Measurements from ENCODE around the gene BBOX1. TPM values are rescaled to one million over a fixed set of nuclear protein-coding genes. Genes with fewer than 3 reads are reported as not detected.

BBOX1 gene
- polyA plus RNA-seq, 1 experiment, result 0.07 TPM

GRCh38 chr11:27095887-27096286 is 55.3 kb downstream of the BBOX1 start:
- POLR2A ChIA-PET, result interaction anchor here (0.6 kb wide), 1 partner anchor 11 kb away, joined by 4 read pairs; no protein-coding TSS in a partner anchor

DNA sequence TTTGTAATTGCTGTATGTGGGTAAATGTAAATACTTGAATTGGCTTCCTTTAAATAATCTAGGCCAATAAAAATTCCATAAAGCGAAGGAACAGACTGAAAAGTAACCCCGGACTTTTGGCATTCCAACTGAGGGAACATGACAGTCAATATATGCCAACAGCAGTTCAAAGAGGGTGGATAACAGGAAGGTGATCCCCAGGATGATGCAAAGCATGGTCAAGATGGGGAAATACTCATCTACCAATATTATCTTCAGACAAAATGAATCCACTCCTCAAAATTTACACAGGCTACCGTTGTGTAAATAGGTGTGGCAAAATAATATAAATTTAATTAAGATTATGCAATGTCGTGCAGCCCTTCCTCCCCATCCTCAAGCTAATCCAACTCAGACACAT is 56.9 kb downstream of the BBOX1 start:
- CTCF ChIA-PET, result interaction anchor here (1.0 kb wide), 1 partner anchor 27 kb away, joined by 3 read pairs; no protein-coding TSS in a partner anchor
- POLR2A ChIA-PET, result no interaction called here
- no peaks in the 10 kb centered on the region for H3K9me3 ChIP-seq (ENCODE audit: control insufficient read depth, insufficient read depth, low read length)
- no peak overlapping the region for H3K4me3 ChIP-seq (ENCODE audit: low read depth, low read length)
- DNase-seq (ENCODE audit: low read depth, low spot score), result no peak
- no peak overlapping the region for H3K27ac ChIP-seq (ENCODE audit: low read depth, low read length)
- TF ChIP-seq, protein P1, sequence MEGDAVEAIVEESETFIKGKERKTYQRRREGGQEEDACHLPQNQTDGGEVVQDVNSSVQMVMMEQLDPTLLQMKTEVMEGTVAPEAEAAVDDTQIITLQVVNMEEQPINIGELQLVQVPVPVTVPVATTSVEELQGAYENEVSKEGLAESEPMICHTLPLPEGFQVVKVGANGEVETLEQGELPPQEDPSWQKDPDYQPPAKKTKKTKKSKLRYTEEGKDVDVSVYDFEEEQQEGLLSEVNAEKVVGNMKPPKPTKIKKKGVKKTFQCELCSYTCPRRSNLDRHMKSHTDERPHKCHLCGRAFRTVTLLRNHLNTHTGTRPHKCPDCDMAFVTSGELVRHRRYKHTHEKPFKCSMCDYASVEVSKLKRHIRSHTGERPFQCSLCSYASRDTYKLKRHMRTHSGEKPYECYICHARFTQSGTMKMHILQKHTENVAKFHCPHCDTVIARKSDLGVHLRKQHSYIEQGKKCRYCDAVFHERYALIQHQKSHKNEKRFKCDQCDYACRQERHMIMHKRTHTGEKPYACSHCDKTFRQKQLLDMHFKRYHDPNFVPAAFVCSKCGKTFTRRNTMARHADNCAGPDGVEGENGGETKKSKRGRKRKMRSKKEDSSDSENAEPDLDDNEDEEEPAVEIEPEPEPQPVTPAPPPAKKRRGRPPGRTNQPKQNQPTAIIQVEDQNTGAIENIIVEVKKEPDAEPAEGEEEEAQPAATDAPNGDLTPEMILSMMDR (IDR thresholded peaks at IDR 0.05; ENCODE audit: low read depth, low read length), result no peak
- no peaks in the 10 kb centered on the region for H3K27me3 ChIP-seq (ENCODE audit: control insufficient read depth, insufficient read depth, low read length)

More at GRCh38 chr11:27095887-27096286, 55.3 kb downstream of the BBOX1 start:
- H3K4me3 ChIP-seq (ENCODE audit: low read depth, low read length), result no peak overlapping the region
- TF ChIP-seq, protein P1 (IDR thresholded peaks at IDR 0.05; ENCODE audit: low read depth, low read length), result no peak
- CTCF ChIA-PET, result interaction anchor here (1.5 kb wide), 1 partner anchor 63 kb away, joined by 3 read pairs; no protein-coding TSS in a partner anchor
- H3K27ac ChIP-seq (ENCODE audit: low read depth, low read length), result no peak overlapping the region
- no peak for DNase-seq (ENCODE audit: low read depth, low spot score)
- H3K9me3 ChIP-seq (ENCODE audit: control insufficient read depth, insufficient read depth, low read length), result no peaks in the 10 kb centered on the region
- no peaks in the 10 kb centered on the region for H3K27me3 ChIP-seq (ENCODE audit: control insufficient read depth, insufficient read depth, low read length)

- no peak overlapping the region for H3K4me3 ChIP-seq (ENCODE audit: low read depth, low read length)
- no peak for DNase-seq (ENCODE audit: low read depth, low spot score)
- TF ChIP-seq, protein P1 (IDR thresholded peaks at IDR 0.05; ENCODE audit: low read depth, low read length), result no peak
- POLR2A ChIA-PET, result no interaction called here
- H3K9me3 ChIP-seq (ENCODE audit: control insufficient read depth, insufficient read depth, low read length), result no peaks in the 10 kb centered on the region
- CTCF ChIA-PET, result interaction anchor here (0.5 kb wide), 1 partner anchor 231 kb away, joined by 3 read pairs; no protein-coding TSS in a partner anchor
- no peak overlapping the region for H3K27ac ChIP-seq (ENCODE audit: low read depth, low read length)
- no peaks in the 10 kb centered on the region for H3K27me3 ChIP-seq (ENCODE audit: control insufficient read depth, insufficient read depth, low read length)
These were observed 59.9 kb downstream of the BBOX1 start for GRCh38 chr11:27100534-27100933.

DNA sequence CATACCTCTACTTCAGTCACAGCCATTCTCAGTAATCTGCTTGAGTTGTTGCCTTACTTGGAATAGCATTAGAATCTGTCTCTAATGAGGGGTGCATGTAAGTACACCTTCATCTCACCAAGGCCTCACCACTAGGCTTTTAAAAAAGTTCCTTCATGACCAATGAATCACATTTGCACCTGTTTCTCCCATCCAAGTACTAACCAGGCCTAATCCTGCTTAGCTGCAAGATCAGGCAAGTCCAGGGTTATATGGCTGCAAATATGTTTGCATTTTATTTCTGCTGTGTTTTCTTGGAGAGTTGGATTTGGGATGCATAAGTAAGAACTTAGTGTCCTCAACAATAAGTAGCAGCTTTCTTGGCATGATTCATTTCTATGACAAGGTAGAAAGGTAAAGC is 66.9 kb downstream of the BBOX1 start:
- TF ChIP-seq, protein P1 (IDR thresholded peaks at IDR 0.05; ENCODE audit: low read depth, low read length), result no peak
- ChIA-PET POLR2A (no interaction called here), CTCF (no interaction called here)
- Histone ChIP-seq H3K27ac (ENCODE audit: low read depth, low read length) (no peak overlapping the region), H3K9me3 (ENCODE audit: control insufficient read depth, insufficient read depth, low read length) (no peaks in the 10 kb centered on the region), H3K4me3 (ENCODE audit: low read depth, low read length) (no peak overlapping the region), H3K27me3 (ENCODE audit: control insufficient read depth, insufficient read depth, low read length) (peaks cover 5% of the 10 kb centered on the region)
- DNase-seq (ENCODE audit: low read depth, low spot score), result no peak

DNA sequence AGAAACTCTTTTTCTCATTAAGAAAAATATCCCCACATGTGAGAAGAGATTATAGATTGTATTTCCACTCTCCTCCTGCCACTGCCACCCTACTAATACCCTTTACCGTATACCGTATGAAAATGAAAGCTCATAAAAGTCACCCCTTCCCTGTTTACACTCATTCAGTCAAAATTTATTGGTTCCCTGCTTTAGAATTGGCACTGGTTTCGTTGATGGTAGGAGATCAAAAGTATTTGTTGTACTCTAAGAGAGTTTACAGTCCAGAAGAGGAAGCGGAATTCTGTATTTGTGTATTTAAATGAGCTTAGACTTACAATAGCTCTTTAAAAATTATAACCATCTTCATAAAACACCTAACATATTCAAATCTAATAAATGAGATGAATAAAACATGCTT is 68.2 kb downstream of the BBOX1 start:
- peaks cover 5% of the 10 kb centered on the region for H3K27me3 ChIP-seq (ENCODE audit: control insufficient read depth, insufficient read depth, low read length)
- CTCF ChIA-PET, result no interaction called here
- H3K9me3 ChIP-seq (ENCODE audit: control insufficient read depth, insufficient read depth, low read length), result no peaks in the 10 kb centered on the region
- no peak overlapping the region for H3K27ac ChIP-seq (ENCODE audit: low read depth, low read length)
- POLR2A ChIA-PET, result no interaction called here
- TF ChIP-seq, protein P1 (IDR thresholded peaks at IDR 0.05; ENCODE audit: low read depth, low read length), result no peak
- no peak for DNase-seq (ENCODE audit: low read depth, low spot score)
- no peak overlapping the region for H3K4me3 ChIP-seq (ENCODE audit: low read depth, low read length)

Data from AG04450 (cell line).